GM19452 (cell line): ENCODE measurements around the gene GPR17.

Source experiments
- ATAC-seq: cut with Tn5 transposase; IDR thresholded peaks from one replicate; pipeline ENCODE4 v1.9.1; 2021; ENCODE audit not compliant: unreplicated experiment

GPR17 gene

GRCh38 chr2:127614246-127614645, 31.7 kb upstream of the GPR17 start:
- ATAC-seq, result no peak

- ATAC-seq, result no peak
Observed at GRCh38 chr2:127614731-127615130, 31.2 kb upstream of the GPR17 start.

- no peak for ATAC-seq
Observed at GRCh38 chr2:127615511-127616166, 30.3 kb upstream of the GPR17 start.

- ATAC-seq, result no peak
Observed at GRCh38 chr2:127618551-127619202, 27.3 kb upstream of the GPR17 start.

- no peak for ATAC-seq
Observed at GRCh38 chr2:127619203-127619590, 26.8 kb upstream of the GPR17 start.

GRCh38 chr2:127619877-127620705, 25.9 kb upstream of the GPR17 start:
- ATAC-seq, result no peak

- no peak for ATAC-seq
Observed at GRCh38 chr2:127620866-127621265, 25.1 kb upstream of the GPR17 start.

GRCh38 chr2:127621981-127622431, 23.9 kb upstream of the GPR17 start:
- ATAC-seq, result no peak

- no peak for ATAC-seq
Observed at GRCh38 chr2:127622561-127623387, 23.2 kb upstream of the GPR17 start.

GRCh38 chr2:127623388-127624319, 22.3 kb upstream of the GPR17 start:
- no peak for ATAC-seq

- ATAC-seq, result no peak
Observed at GRCh38 chr2:127624320-127624755, 21.6 kb upstream of the GPR17 start.

GRCh38 chr2:127624756-127625571, 21.0 kb upstream of the GPR17 start:
- no peak for ATAC-seq

GRCh38 chr2:127625572-127625951, 20.4 kb upstream of the GPR17 start:
- ATAC-seq, result no peak

- ATAC-seq, result no peak
Observed at GRCh38 chr2:127626175-127626574, 19.8 kb upstream of the GPR17 start.

- no peak for ATAC-seq
Observed at GRCh38 chr2:127626917-127627739, 18.8 kb upstream of the GPR17 start.

GRCh38 chr2:127627740-127628571, 18.0 kb upstream of the GPR17 start:
- ATAC-seq, result no peak
